Measurements from ENCODE around the gene EFTUD2.
"Not testable (repeated sequence)": the region's sequence is repeated elsewhere in the genome, so short reads cannot be mapped to it uniquely, and the experiment has no call there.

Gene EFTUD2

GRCh38 chr17:44846206-44846605 lies 53.0 kb downstream of the EFTUD2 start:
- no peak for DNase-seq

DNA sequence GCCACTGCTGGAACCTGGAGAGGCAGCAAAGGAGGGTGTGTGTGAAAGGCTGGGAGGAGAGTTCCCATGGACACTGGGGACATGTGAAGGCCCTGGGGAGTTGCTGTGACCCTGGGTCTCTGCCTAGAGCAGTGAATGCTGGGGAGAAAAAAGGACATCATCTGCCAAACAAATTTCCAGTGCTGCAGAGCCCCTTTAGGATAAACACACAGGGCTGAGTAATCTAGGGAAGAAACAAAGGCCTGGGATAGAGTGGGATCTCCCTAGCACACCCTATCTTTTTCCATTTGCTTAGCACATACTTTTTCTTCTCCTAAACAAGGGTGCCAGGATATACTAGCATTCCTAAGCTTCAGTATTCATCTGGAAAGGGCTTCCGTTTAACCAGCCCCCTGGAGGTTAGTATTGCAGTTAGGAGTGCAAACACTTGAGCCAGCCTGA lies 54.8 kb downstream of the EFTUD2 start:
- no peak for DNase-seq

DNA sequence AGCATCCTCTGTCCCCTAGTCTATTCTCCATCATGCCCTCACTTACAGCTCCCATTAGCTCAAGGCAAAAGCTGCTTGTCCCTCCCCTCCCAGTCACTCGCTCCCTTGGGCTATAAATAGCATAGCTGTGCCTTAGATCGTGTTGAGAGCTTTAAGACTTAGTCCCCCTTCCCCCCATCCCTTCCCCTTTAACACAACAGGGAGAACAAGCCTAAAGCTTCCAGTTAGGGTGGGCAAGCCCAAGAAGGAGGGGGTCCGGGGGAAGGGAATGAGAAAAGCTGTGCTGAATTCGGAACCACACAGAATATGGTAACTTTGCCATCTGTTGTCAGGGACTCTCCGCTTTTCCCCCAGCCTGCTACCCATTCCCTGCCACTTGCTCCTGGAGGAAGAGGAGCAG lies 56.5 kb downstream of the EFTUD2 start:
- no peak for DNase-seq

- DNase-seq: no peak
Observed at GRCh38 chr17:44840936-44841335, 58.3 kb downstream of the EFTUD2 start.

- DNase-seq: no peak
Observed at GRCh38 chr17:44840274-44840673, 59.0 kb downstream of the EFTUD2 start.

DNA sequence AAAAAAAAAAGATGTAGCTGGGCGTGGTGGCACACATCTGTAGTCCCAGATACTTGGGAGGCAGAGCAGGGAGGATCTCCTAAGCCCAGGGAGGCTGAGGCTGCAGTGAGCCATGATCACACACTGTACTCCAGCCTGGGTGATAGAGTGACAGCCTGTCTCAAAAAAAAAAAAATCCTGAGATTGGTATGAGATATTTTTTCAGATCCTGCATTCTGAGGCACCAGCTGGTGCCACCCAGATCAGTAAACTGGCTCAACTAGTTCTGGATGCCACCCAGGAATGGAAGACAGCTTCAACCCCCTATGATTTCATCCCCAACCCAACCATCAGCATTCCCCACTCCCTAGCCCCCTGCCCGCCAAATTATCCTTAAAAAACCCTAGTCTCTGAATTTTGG lies 62.0 kb downstream of the EFTUD2 start:
- no peak for DNase-seq

DNA sequence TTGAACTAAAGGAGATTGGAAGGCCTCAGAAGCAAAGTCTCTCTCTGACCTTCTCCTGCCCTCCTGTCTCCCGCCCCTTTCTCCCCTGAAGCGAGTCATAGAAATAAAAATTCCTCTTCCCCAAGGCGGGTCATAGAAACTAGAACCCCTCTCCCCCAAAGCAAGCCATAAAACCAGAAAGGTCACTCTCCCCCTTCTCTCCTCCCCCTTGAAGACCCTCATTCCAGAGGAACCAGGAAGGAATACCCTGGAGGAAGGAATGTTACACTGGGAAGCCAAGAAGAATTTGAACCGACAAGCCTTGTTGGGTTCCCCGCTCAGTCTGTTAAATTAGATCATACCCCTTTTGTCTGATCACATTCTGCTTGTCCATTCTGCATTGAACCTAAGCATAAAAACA lies 66.4 kb downstream of the EFTUD2 start:
- DNase-seq: no peak

DNA sequence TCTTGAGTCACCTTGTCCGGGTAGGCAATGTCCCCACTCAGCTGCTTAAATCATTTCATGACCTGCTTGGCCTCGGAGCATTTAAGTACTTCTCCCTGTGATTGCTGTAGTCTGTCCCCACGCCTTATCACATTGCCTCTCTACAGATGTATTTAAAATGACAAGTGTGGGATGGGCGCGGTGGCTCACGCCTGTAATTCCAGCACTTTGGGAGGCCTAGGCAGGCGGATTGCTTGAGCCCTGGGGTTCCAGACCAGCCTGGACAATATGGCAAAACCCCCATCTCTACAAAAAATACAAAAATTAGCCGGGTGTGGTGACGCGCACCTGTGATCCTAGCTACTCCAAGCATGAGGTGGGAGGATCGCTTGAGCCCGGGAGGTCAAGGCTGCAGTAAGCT lies 67.9 kb downstream of the EFTUD2 start:
- DNase-seq: no peak

GRCh38 chr17:44830359-44831288 lies 68.6 kb downstream of the EFTUD2 start:
- DNase-seq: no peak

DNA sequence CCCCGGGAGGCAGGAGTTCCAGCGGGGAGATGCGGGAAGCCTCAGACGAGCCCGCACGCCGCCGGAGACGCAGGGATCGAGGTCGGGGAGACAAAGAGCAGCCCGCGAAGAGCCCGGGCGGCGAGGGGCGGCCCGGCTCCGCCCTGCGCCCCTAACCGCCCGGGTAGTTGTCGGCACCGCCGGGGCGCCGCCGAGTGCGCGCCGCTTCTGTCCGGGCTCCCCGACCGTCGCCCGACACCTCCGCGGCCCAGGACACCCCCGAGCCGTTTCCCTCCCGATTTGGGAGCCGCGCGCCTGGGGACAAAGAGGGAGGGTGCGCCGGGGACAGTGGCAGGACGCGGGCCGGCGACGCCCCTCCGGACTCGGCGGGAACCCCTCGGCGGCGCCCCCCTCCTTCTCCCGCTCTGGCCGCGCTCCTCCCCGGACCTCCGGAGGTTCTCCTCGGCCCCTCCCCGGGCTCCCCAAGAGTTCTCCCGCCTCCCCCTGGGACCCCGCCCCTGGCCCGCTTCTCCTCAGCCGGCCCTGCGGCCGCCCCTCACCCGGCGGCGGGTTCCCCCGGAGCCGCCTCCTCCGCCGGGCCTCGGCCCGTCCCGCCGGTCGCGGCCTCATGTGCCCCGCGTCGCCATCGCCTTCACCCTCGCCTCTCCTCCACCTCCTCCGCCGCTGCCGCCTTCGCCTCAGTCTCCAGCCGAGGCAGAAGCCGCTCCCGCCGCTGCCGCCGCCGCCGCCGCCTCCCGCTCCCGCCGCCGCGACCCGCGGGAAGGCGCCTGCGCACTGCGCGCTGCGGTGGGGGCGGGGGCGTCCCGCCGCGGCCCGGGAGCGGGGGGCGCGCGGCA lies 69.5 kb downstream of the EFTUD2 start, which contains the start of gene GJC1:
GJC1 (minus strand) TSS at position 765 of the 836 bp plus-strand sequence. CDS start 24,470 bp downstream, outside the sequence.
- no peak for DNase-seq

- no peak for DNase-seq
Observed at GRCh38 chr17:44828919-44829522, 70.2 kb downstream of the EFTUD2 start.

- DNase-seq: no peak
Observed at GRCh38 chr17:44827863-44828262, 71.4 kb downstream of the EFTUD2 start.

- DNase-seq: no peak
Observed at GRCh38 chr17:44826123-44826790, 73.0 kb downstream of the EFTUD2 start.

DNA sequence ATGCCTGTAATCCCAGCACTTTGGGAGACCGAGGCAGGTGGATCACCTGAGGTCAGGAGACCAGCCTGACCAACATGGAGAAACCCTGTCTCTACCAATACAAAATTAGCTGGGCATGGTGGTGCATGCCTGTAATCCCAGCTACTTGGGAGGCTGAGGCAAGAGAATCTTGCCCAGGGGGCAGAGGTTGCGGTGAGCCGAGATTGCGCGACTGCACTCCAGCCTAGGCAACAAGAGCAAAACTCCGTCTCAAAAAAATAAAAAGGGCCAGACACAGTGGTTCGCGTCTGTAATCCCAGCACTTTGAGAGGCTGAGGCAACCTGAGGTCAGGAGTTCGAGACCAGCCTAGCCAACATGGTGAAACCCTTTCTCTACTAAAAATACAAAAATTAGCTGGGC lies 74.0 kb downstream of the EFTUD2 start:
- DNase-seq: not testable (repeated sequence)

- no peak for DNase-seq
Observed at GRCh38 chr17:44820631-44821212, 78.5 kb downstream of the EFTUD2 start.

DNA sequence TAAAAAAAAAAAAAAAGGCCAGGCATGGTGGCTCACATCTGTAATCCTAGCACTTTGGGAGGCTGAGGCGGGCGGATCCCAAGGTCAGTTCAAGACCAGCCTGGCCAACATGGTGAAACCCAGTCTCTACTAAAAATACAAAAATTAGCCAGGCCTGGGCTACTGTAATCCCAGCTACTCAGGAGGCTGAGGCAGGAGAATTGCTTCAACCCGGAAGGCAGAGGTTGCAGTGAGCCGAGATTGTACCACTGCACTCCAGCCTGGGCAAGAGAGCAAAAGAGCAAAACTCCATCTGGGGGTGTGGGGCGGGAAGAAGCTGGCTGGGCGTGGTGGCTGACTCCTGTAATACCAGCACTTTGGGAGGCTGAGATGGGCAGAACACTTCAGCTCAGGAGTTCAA lies 80.7 kb downstream of the EFTUD2 start:
- not testable (repeated sequence) for DNase-seq

DNA sequence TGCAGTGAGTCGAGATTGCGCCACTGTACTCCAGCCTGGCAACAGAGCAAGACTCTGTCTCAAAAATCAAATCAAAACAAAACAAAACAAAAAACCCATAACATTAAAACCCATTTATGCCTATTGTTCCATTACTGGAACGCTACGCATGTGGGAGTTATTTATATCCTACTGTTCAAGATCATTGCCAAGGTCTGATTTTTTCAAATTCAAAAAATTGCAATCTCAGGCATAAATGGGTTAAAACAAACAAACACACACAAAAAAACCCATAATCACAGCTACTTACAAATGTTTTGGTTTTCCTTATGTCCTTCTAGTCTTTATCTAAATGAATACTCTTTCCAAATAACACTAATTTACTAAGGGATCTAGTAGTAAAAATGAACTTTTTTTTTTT lies 87.0 kb downstream of the EFTUD2 start:
- no peak for DNase-seq

DNA sequence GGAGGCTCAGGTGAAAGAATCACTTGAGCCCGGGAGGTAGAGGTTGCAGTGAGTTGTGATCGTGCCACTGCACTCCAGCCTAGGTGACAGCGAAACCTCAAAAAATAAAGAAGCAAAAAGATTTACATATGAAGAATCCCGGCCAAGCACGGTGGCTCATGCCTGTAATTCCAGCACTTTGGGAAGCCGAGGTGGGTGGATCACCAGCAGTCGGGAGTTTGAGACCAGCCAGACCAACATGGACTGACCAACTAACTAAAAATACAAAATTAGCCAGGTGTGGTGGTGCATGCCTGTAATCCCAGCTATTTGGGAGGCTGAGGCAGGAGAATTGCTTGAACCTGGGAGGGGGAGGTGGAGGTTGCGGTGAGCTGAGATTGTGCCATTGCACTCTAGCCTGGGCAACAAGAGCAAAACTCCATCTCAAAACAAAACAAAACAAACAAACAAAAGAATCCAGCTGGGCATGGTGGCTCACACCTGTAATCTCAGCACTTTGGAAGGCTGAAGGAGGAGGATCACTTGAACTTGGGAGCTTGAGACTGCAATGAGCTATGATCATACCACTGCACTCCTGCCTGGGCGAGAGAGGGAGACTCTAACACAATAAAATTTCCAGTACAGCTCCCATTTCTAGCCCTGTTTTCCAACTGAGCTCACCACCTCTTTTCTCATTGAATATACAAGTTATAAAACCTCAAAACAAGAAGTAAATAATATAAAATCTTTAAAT lies 90.4 kb downstream of the EFTUD2 start:
- not testable (repeated sequence) for DNase-seq

DNA sequence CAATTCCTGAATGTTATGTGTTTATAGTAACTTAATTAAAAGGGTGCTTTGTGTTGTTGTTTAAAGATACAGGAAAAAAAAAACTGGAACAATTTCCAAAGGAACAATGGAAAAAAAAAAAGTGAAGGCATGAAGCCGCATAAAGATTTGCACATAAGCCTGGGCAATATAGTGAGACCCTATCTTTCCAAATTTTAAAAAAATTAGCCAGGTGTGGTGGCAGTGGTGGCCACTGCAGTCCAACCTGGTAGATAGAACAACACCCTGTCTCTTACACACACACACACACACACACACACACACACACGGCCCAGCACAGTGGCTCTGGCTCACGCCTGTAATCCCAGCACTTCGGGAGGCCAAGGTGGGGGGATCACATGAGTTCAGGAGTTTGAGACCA lies 91.1 kb downstream of the EFTUD2 start:
- DNase-seq: no peak

DNA sequence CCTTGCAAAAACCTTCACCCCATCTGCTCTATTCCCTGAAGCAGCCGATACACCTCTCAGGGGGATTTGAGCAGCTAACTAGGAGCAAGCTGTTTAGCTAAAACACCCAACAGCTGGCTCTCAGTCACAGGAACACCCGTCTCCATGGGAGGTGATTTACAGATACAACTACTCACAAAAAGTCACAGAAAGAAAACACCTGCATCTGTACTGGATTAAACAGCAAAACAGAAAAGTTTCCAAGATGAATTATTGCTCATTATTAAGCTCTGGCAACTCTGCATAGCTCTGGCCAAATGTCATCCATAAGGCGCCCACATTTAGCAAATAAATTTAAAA lies 91.5 kb downstream of the EFTUD2 start:
- DNase-seq: no peak

DNA sequence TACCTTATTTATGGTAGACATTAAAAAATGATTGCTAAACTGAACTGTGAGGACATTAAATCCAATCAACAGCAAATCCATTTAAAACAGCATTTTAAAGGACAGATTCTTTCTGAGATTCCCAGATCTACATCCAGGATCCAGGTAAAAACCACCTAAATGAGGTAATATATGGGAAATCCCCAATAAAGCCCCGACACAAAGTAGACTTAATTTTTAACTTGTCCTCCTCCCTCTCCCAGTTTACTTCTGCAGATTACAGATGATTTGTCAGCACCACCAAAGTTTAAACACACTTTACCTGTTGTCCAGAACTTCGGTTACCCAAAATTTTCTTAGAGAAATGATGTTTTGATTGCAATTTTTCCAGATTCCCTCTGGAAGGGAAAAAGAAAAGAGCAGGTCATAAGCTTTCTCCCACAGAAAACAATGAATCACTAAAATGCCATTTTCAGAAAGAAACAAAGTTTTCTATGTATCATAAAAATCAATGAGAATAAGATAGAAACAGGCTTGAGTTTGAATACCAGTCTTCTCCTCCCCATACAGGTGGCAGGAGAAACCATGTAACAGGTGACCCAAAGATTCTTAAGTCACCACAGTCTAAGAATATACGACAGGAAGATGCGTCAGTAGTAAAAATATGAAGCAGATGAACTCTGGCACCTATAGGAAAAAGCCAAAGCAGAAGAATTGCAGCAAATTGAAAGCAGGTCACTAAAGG lies 92.0 kb downstream of the EFTUD2 start:
- no peak for DNase-seq
